Stimulated activated naive CD8-positive, alpha-beta T cell treated with anti-CD3 and anti-CD28 coated beads, Interleukin-15, amount 100 ng/mL, for 72 hours (primary cell): Measurements from ENCODE around the gene AMPD1.

ENCODE experiments used
- ATAC-seq: fragments of 150-1000 bp; cut with Tn5 transposase; 2 replicates; pipeline ENCODE4 v1.10.0; 2021; ENCODE audit warnings: mild to moderate bottlenecking, moderate library complexity
- DNase-seq, 2 donors: peaks; one replicate each; pipeline ENCODE4 v3.0.0; 2021 to 2022
- H3K27ac Mint-ChIP-seq, 2 donors: one replicate each; pipeline ENCODE4 v1.8.0; 2022; ENCODE audit warnings: mild to moderate bottlenecking in 2 of 2, mixed read lengths in 2 of 2, moderate library complexity in 2 of 2
- H3K27me3 Mint-ChIP-seq: one replicate; pipeline ENCODE4 v1.8.0; 2022; ENCODE audit warnings: mixed read lengths
- H3K4me1 Mint-ChIP-seq: one replicate; pipeline ENCODE4 v1.8.0; 2022; ENCODE audit warnings: mild to moderate bottlenecking, mixed read lengths
- H3K4me3 Mint-ChIP-seq, 2 donors: one replicate each; pipeline ENCODE4 v1.8.0; 2022; ENCODE audit warnings: mild to moderate bottlenecking in 2 of 2, mixed read lengths in 2 of 2, moderate library complexity in 1 of 2
- H3K9me3 Mint-ChIP-seq, 2 donors: one replicate each; pipeline ENCODE4 v1.8.0; 2022; ENCODE audit warnings: mixed read lengths in 2 of 2

Gene AMPD1

DNA sequence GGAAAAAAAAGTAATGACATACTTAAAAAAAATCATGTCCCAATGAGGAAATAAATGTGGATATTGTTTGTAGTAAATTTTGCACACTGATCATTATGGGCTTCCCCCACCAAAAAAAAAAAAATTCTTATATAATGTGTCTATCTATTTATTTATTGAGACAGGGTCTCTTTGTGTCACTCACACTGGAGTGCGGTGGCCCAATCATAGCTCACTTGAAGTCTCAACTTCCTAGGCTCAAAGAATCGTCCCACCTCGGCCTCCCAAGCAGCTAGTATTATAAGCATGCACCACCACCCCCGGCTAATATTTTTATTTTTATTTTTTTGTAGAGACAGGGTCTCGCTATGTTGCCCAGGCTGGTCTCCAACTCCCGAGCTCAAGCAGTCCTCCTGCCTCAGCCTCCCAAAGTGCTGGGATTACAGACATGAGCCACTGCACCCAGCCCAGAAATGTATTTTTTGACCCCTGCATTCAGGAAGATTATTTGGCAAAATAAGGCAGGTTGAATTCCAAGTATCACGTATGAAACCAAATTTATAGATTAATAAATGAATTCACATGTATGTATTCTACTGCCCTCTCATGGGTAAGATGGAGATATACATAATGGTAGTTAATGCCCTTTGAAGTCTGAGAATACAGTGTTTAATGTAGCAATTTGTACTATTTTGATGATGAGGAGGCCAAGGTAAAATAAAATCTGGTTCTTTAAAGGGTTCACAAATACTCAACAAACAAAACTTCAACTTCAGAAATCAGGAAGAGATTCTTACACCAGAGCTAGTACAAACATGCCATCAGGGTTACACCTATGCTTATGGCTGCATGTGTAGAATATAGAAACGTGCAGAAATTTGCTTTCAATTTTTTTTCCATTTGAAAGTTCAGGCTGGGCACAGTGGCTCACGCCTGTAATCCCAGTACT is 24.1 kb downstream of the AMPD1 start:
- H3K4me1 Mint-ChIP-seq = peaks cover 9% of the 10 kb centered on the region
- ATAC-seq (no peak), DNase-seq (no peak)
- no peaks in the 10 kb centered on the region for H3K9me3 Mint-ChIP-seq
- no peak overlapping the region for H3K4me3 Mint-ChIP-seq
- H3K27ac Mint-ChIP-seq = no peak overlapping the region
- peaks cover 39% of the 10 kb centered on the region for H3K27me3 Mint-ChIP-seq

- Mint-ChIP-seq H3K4me1 (peaks cover 9% of the 10 kb centered on the region), H3K27ac (peak overlapping the region in 1 of 2 donors; percentile 79), H3K4me3 (peak overlapping the region; percentile 92 to 94), H3K9me3 (no peaks in the 10 kb centered on the region), H3K27me3 (peaks cover 38% of the 10 kb centered on the region)
- DNase-seq (peak in 1 of 2 donors; percentile 81), ATAC-seq (peak; percentile 97)
Measured at GRCh38 chr1:114670083-114671010, 25.0 kb downstream of the AMPD1 start.

DNA sequence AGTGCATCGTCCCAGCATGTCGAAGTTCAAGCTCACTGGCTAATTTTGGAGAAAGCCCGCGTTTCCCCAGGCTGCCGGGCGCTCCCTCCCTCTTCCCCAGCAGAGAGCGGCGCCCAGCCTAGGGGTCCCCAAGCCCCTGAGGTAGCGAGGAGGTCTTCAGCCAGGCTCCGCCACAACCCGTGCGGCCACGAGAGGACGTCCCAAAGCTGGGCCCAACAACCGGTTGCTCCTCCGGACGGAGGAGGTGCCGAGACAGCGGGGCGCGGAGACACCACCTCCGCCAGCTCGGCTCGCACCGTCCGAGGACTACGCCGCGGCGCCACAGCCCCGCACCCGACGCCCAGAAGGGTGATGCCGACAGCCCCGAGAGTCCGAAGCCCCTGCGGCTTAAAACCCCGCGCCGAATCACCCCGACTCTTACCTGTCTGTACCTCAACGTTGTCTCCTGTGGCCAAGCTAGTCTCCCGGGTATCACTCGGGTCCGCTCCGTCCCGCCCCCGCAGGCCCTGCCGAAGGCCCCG is 25.7 kb downstream of the AMPD1 start, which contains the start of gene DENND2C:
Gene DENND2C, minus strand, starts transcription at position 488 of the 521 bp plus-strand sequence. CDS start 44,065 bp downstream, outside the sequence.
- no peaks in the 10 kb centered on the region for H3K9me3 Mint-ChIP-seq
- ATAC-seq = peak; percentile 83
- H3K4me3 Mint-ChIP-seq = peak within 1 kb of the TSS; percentile 92 to 94
- peaks cover 9% of the 10 kb centered on the region for H3K4me1 Mint-ChIP-seq
- H3K27ac Mint-ChIP-seq = peak within 1 kb of the TSS in 1 of 2 donors; percentile 79
- peaks cover 34% of the 10 kb centered on the region for H3K27me3 Mint-ChIP-seq
- peak in 1 of 2 donors; percentile 78 for DNase-seq

DNA sequence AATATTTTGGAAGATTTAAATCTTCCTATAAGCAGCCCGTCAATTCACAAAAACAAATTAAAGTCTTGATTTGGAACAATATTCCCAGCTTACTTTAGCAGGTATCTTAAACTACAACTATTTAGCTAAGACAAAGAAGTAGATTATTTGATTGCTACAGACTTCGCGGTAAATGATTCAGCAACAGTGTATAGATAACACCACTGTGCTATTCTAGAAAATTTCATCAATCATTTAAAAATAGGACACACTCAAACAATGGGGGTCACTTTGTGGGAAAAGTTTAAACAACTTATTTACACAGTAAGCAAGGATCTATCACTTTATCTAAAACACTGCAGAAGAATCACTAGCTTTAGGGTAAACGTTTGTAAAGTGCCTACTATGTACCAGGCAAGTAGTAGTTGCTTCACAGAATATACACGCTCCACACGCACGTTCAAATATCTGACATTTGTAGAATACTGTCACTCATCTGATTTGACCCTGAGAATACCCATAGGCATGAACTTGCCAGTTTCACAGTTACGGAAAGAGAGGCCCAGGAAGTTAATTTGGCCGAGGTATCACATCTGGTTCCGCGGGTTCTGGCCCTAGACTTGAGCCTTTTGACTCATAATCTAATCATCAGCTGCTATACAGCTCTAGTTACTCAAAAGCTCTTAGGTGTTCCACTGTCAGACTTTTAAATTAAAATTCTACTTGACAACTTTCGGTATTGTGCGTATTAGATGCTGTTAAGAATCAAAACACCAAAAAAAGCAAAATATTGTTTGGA is 26.4 kb downstream of the AMPD1 start:
- H3K27me3 Mint-ChIP-seq = peaks cover 29% of the 10 kb centered on the region
- H3K4me1 Mint-ChIP-seq = peaks cover 9% of the 10 kb centered on the region
- peak overlapping the region; percentile 92 to 94 for H3K4me3 Mint-ChIP-seq
- no peak for DNase-seq
- H3K27ac Mint-ChIP-seq = peak overlapping the region in 1 of 2 donors; percentile 6
- no peak for ATAC-seq
- no peaks in the 10 kb centered on the region for H3K9me3 Mint-ChIP-seq

DNA sequence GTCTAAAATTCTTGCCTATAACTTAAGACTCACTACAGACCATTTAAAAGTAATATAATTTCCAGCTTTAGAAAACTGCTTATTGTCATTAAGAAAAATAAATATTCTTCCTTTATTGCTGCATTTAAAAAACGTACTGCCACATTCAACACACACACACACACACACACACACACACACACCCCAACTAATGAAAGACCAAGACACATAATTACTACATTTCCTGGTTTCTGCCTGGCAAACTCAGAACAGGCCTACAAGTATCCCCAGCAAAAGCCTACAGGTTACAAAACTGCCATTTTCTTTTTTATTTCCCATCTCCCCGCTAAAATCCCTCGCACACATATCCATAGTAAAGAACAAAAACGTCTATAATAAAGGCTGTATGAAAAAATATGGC is 27.0 kb downstream of the AMPD1 start:
- Mint-ChIP-seq H3K27ac (no peak overlapping the region), H3K4me1 (peaks cover 9% of the 10 kb centered on the region), H3K9me3 (no peaks in the 10 kb centered on the region), H3K4me3 (no peak overlapping the region), H3K27me3 (peaks cover 29% of the 10 kb centered on the region)
- DNase-seq (no peak), ATAC-seq (no peak)

DNA sequence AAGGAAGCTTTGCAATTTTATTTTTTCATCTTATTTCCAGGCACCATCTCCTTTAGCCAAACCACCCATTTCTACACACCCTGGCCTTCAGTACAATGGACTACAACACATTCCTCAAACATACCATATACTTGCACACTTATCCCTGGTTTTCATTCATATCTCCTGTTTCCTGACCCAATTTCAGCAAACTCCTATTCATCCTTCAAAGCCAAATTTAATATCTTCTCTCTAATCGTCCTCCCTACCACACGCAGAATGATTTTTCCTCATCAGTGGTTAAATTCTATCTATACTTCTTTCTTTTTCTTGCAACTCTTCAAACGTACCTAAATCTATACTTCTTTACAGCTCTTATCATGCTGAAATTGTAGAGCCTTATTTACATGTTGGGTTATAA is 28.4 kb downstream of the AMPD1 start:
- Mint-ChIP-seq H3K27ac (no peak overlapping the region), H3K27me3 (peaks cover 29% of the 10 kb centered on the region), H3K4me1 (peaks cover 9% of the 10 kb centered on the region), H3K4me3 (no peak overlapping the region), H3K9me3 (no peaks in the 10 kb centered on the region)
- ATAC-seq = no peak
- no peak for DNase-seq

DNA sequence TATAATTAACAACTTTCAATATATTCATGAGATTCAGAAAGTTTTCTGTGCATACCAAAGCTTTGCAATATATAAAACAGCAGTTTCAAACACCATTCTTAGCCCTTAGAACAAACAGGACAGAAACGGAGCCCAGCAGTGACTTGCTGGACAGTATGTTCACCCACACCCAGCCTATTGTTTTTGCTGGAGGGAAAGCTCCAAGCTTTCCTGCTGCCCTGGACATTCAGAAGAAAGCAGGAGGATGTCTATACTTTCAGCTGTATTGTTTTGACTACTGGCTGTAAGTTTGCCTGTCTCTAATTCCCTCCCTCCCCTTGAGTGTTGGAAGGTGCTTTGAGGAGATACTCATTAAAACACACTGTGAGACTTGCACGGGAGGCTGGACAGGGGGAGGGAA is 35.1 kb downstream of the AMPD1 start:
- H3K4me3 Mint-ChIP-seq = no peak overlapping the region
- no peaks in the 10 kb centered on the region for H3K4me1 Mint-ChIP-seq
- H3K9me3 Mint-ChIP-seq = no peaks in the 10 kb centered on the region
- no peak overlapping the region for H3K27ac Mint-ChIP-seq
- ATAC-seq (no peak), DNase-seq (no peak)
- no peaks in the 10 kb centered on the region for H3K27me3 Mint-ChIP-seq

GRCh38 chr1:114651893-114652292 is 43.5 kb downstream of the AMPD1 start:
- DNase-seq = no peak
- Mint-ChIP-seq H3K27ac (no peak overlapping the region), H3K27me3 (no peaks in the 10 kb centered on the region), H3K4me1 (no peaks in the 10 kb centered on the region), H3K4me3 (no peak overlapping the region), H3K9me3 (no peaks in the 10 kb centered on the region)
- ATAC-seq = no peak

GRCh38 chr1:114648503-114648902 is 46.8 kb downstream of the AMPD1 start:
- Mint-ChIP-seq H3K9me3 (no peaks in the 10 kb centered on the region), H3K4me3 (no peak overlapping the region), H3K27ac (no peak overlapping the region), H3K4me1 (no peaks in the 10 kb centered on the region), H3K27me3 (no peaks in the 10 kb centered on the region)
- ATAC-seq (no peak), DNase-seq (no peak)

GRCh38 chr1:114641377-114641776 is 54.0 kb downstream of the AMPD1 start:
- DNase-seq = no peak
- no peak overlapping the region for H3K27ac Mint-ChIP-seq
- H3K4me3 Mint-ChIP-seq = no peak overlapping the region
- no peak for ATAC-seq
- H3K27me3 Mint-ChIP-seq = no peaks in the 10 kb centered on the region
- H3K4me1 Mint-ChIP-seq = no peaks in the 10 kb centered on the region
- H3K9me3 Mint-ChIP-seq = no peaks in the 10 kb centered on the region

DNA sequence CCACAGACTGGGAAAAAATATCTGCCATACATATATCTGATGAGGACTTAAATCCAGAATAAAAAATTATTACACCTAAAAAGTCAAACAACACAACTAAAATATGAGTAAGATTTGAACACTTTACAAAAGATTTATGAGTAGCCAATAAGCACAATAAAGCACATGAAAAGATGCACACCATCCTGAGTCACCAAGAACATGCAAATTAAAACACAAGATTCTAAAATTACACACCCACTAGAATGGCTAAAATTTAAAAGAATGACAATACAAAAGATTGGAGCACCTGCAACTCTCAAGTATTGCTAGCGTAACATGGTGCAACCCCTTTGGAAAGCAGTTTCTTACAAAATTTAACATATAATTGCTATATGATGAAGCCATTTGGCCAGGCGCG is 56.4 kb downstream of the AMPD1 start:
- Mint-ChIP-seq H3K4me3 (no peak overlapping the region), H3K4me1 (no peaks in the 10 kb centered on the region), H3K9me3 (no peaks in the 10 kb centered on the region), H3K27me3 (no peaks in the 10 kb centered on the region), H3K27ac (no peak overlapping the region)
- DNase-seq (no peak), ATAC-seq (no peak)

- Mint-ChIP-seq H3K4me3 (no peak overlapping the region), H3K9me3 (peaks cover 0 to 5% of the 10 kb centered on the region in 2 donors), H3K27ac (no peak overlapping the region), H3K27me3 (peaks cover 16% of the 10 kb centered on the region), H3K4me1 (no peaks in the 10 kb centered on the region)
- DNase-seq (no peak), ATAC-seq (no peak)
Measured at GRCh38 chr1:114632427-114632826, 62.9 kb downstream of the AMPD1 start.

GRCh38 chr1:114627107-114627506 is 68.2 kb downstream of the AMPD1 start:
- Mint-ChIP-seq H3K27me3 (peaks cover 16% of the 10 kb centered on the region), H3K9me3 (peaks cover 0 to 3% of the 10 kb centered on the region in 2 donors), H3K27ac (no peak overlapping the region), H3K4me1 (no peaks in the 10 kb centered on the region), H3K4me3 (no peak overlapping the region)
- no peak for DNase-seq
- no peak for ATAC-seq

GRCh38 chr1:114623364-114623763 is 72.0 kb downstream of the AMPD1 start:
- no peaks in the 10 kb centered on the region for H3K9me3 Mint-ChIP-seq
- DNase-seq (no peak), ATAC-seq (no peak)
- no peaks in the 10 kb centered on the region for H3K4me1 Mint-ChIP-seq
- no peak overlapping the region for H3K27ac Mint-ChIP-seq
- H3K27me3 Mint-ChIP-seq = peaks cover 11% of the 10 kb centered on the region
- H3K4me3 Mint-ChIP-seq = no peak overlapping the region
